Fibroblast of pulmonary artery (primary cell): Measurements from ENCODE around the gene SS18L1.
"Not testable (repeated sequence)": the region's sequence is repeated elsewhere in the genome, so short reads cannot be mapped to it uniquely, and the experiment has no call there.

ENCODE experiments used
- DNase-seq: peaks from one replicate; pipeline ENCODE4 v3.0.0-alpha.2; 2010; ENCODE audit warnings: low read depth
- H3K4me3 ChIP-seq: replicated peaks from 2 replicates; pipeline ENCODE4 v1.5.1; 2011; ENCODE audit warnings: low read depth, mild to moderate bottlenecking, control low read depth, low read length, moderate library complexity
- TF ChIP-seq, protein P1 (sequence below): IDR thresholded peaks from 2 replicates; pipeline ENCODE4 v1.5.1; 2011; ENCODE audit warnings: mild to moderate bottlenecking, control low read depth, low read length, inconsistent platforms; ENCODE audit errors: missing control alignments

SS18L1 gene

DNA sequence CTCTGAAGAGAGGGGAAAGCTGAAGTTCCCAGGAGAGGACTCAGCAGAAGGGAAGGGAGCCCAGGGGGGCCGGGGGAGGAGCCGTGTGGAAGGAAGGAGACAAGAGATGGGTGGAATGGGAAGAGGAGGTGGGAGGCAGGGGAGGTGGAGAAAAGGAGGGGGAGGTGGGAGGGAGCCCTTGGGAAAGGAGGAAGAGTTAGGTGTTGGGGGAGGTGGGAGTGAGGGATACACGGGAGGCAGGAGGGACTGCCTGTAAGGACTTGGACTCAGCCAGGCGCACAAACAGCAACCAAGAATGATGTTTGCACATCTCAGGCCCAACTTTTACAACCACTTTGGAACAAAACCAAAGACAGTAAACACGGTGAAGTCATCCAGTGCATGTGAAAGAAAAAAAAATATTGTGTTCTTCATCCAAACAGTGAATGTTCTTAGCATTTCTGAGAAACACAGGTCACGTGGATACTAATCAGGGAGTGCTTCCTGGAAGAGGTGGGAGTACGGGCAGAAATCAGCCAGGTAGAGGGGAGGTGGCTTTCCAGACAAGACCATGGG is 38.7 kb upstream of the SS18L1 start:
- peak; percentile 15 for DNase-seq
- no peak overlapping the region for H3K4me3 ChIP-seq
- TF ChIP-seq, protein P1, sequence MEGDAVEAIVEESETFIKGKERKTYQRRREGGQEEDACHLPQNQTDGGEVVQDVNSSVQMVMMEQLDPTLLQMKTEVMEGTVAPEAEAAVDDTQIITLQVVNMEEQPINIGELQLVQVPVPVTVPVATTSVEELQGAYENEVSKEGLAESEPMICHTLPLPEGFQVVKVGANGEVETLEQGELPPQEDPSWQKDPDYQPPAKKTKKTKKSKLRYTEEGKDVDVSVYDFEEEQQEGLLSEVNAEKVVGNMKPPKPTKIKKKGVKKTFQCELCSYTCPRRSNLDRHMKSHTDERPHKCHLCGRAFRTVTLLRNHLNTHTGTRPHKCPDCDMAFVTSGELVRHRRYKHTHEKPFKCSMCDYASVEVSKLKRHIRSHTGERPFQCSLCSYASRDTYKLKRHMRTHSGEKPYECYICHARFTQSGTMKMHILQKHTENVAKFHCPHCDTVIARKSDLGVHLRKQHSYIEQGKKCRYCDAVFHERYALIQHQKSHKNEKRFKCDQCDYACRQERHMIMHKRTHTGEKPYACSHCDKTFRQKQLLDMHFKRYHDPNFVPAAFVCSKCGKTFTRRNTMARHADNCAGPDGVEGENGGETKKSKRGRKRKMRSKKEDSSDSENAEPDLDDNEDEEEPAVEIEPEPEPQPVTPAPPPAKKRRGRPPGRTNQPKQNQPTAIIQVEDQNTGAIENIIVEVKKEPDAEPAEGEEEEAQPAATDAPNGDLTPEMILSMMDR: no peak

DNA sequence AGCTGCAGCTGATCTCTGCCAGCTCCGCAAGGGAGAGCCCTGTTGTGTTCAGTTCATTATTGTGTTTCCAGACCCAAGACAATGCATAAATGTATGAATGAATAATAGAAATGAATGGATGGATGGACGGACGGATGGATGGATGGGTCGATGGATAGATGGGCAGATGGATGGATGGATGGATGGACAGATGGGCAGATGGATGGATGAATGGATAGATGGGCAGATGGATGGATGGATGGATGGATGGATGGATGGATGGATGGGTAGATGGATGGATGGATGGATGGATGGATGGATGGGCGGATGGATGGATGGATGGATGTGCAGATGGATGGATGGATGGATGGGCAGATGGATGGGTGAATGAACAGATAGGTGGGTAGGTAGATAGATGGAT is 38.0 kb upstream of the SS18L1 start:
- TF ChIP-seq, protein P1: no peak
- no peak for DNase-seq
- H3K4me3 ChIP-seq: no peak overlapping the region

DNA sequence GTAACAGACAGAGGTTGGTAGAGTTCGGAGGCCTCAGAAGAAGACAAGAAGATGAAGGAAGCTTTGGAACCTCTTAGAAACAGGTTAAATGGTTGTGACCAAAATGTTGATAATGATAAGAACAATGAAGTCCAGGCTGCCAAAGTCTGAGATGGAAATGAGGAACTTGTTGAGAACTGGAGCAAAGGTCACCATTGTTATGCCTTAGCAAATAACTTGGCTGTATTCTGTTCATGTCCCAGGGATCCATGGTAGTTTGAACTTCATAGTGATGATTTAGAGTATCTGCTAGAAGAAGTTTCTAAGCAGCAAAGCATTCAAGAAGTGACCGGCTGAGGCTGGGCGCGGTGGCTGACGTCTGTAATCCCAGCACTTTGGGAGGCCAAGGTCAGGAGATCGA is 32.4 kb upstream of the SS18L1 start:
- H3K4me3 ChIP-seq: no peak overlapping the region
- TF ChIP-seq, protein P1: no peak
- no peak for DNase-seq

DNA sequence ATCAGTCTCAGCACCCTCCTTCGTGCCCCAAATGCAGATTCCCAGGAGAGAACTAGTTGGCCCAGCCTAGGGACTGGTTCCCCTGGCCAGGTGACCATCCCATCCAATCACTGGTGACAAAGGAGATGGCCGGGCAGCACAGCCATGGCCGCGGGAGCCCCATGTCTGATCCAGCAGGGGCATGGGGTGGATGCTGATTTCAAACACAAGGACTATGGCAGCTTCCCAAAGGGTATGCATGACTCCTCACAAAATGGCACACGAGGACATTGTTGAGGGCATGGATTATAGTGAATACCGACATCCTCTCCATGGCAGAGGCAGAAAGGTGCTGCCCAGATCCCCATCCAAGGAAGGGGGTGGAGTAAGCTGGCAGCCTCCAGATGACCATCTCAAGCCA is 31.2 kb upstream of the SS18L1 start:
- no peak overlapping the region for H3K4me3 ChIP-seq
- TF ChIP-seq, protein P1: no peak
- no peak for DNase-seq

DNA sequence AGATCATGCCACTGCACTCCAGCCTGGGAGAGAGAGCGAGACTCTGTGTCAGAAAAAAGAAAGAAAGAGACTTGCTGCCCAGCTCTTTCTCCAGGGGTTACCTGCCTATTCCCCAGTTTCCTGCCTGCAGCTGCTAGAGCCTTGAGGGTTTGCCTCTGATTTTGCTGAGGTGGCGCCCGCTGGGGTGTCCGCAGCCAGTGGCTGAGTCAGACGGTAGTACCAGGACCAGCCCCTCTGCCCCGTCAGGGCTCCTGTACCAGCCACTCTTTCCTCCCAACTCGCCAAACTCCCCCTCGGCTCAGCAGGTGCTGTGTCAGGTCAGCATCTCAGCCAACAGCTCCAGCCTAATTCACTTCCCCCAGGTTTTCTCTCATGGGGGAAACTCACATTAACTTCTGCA is 28.7 kb upstream of the SS18L1 start:
- no peak overlapping the region for H3K4me3 ChIP-seq
- TF ChIP-seq, protein P1: no peak
- no peak for DNase-seq

DNA sequence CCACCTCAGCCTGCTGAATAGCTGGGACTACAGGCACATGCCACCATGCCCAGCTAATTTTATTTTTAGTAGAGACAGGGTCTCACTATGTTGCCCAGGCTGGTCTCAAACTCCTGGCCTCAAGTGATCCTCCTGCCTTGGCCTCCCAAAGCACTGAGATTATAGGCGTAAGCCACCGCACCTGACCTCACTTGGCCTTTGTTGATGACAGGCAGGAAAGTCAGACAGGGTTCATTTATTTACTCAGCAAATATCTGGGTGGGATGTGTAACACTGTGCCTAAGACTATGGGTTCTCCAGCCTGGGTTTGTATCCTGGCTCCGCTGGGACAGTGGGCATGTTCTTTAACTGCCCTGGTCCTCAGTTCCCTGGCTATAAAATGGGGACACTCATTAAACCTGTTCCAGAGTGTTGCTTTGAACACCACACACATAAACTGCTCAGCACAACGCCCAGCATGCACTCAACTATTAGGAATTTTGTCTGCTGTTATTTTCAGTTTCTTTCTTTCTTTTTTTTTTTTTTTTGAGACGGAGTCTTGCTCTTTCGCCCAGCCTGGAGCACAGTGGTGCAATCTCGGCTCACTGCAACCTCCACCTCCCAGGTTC is 27.7 kb upstream of the SS18L1 start:
- H3K4me3 ChIP-seq: not testable (repeated sequence)

DNA sequence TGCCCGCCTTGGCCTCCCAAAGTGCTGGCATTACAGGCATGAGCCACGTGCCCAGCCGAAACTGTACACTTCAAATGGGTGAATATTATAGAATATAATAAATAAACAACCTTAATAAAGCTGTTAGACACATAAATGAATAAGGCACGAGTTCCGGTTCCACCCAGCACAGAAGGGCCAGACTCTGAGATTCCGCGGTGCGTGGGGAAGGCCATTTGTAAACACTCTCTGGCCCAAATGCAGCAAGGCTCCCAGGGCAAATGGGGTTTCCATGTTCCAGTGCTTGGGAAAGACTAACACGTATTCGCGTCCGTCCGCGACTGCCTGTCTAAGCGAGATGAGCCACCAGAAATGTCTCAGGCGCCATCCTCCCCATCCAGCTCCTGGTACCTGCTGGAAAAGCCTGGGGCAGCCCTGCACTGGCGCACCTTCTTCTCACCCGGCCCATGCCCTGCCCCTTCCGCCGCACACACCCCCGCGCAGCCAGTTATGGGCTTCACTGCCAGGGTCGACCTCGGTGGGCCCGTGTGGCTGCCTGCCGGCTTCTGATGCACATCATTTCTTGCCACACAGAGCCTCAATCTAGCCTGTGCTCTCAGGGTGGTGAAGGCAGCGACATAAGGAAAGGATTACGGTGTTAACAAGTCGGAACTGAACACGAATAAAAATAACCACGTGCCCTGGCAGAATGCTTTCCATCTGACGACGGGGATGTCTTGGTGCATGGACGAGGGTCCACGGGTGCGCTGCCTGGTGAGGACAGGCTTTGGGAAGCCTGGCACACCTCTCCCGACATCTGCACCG is 26.8 kb upstream of the SS18L1 start:
- TF ChIP-seq, protein P1: no peak
- no peak for DNase-seq
- no peak overlapping the region for H3K4me3 ChIP-seq

More for the DNA sequence above, 27.7 kb upstream of the SS18L1 start:
- DNase-seq: not testable (repeated sequence)
